GM23248 (cell line): ENCODE measurements around the gene NANS. TPM values are rescaled to one million over a fixed set of nuclear protein-coding genes. Genes with fewer than 3 reads are reported as not detected.
"Not testable (repeated sequence)": the region's sequence is repeated elsewhere in the genome, so short reads cannot be mapped to it uniquely, and the experiment has no call there.

Source experiments
- DNase-seq: peaks from one replicate; pipeline ENCODE4 v3.0.0-alpha.2; 2015
- H2AFZ ChIP-seq: fragments of 200-600 bp; sonication (generic); 2 replicates; pipeline ENCODE4 v1.6.1; 2016; ENCODE audit warnings: antibody characterized with exemption
- H3F3A ChIP-seq: fragments of 200-600 bp; sonication (generic); 2 replicates; pipeline ENCODE4 v1.6.1; 2016; ENCODE audit warnings: mild to moderate bottlenecking, antibody characterized with exemption, mixed run types; ENCODE audit not compliant: insufficient read depth
- H3K27ac ChIP-seq: fragments of 200-600 bp; sonication (generic); 2 replicates; pipeline ENCODE4 v1.5.1; 2016; ENCODE audit warnings: mild to moderate bottlenecking
- H3K27me3 ChIP-seq: fragments of 200-600 bp; sonication (generic); replicated peaks from 2 replicates; pipeline ENCODE4 v1.6.1; 2016; ENCODE audit warnings: mild to moderate bottlenecking; ENCODE audit not compliant: insufficient read depth
- H3K36me3 ChIP-seq: fragments of 200-600 bp; sonication (generic); 2 replicates; pipeline ENCODE4 v1.6.1; 2016; ENCODE audit warnings: low read depth, mild to moderate bottlenecking
- H3K4me1 ChIP-seq: fragments of 200-600 bp; sonication (generic); 2 replicates; pipeline ENCODE4 v1.6.1; 2016; ENCODE audit warnings: mild to moderate bottlenecking; ENCODE audit not compliant: insufficient read depth
- H3K4me2 ChIP-seq: fragments of 200-600 bp; sonication (generic); one replicate; pipeline ENCODE4 v1.6.1; 2016; ENCODE audit warnings: mild to moderate bottlenecking; ENCODE audit not compliant: unreplicated experiment
- H3K4me3 ChIP-seq: fragments of 200-600 bp; sonication (generic); 2 replicates; pipeline ENCODE4 v1.5.1; 2016; ENCODE audit warnings: mild to moderate bottlenecking
- H3K79me2 ChIP-seq: fragments of 200-600 bp; sonication (generic); 2 replicates; pipeline ENCODE4 v1.6.1; 2016; ENCODE audit warnings: mild to moderate bottlenecking; ENCODE audit not compliant: insufficient read depth
- H3K9ac ChIP-seq: fragments of 200-600 bp; sonication (generic); 2 replicates; pipeline ENCODE4 v1.6.1; 2016; ENCODE audit warnings: mild to moderate bottlenecking
- H3K9me2 ChIP-seq: fragments of 200-600 bp; sonication (generic); 2 replicates; pipeline ENCODE4 v1.6.1; 2016; ENCODE audit warnings: mixed run types, mild to moderate bottlenecking, moderate library complexity; ENCODE audit not compliant: insufficient read depth
- H3K9me3 ChIP-seq: fragments of 200-600 bp; sonication (generic); one replicate; pipeline ENCODE4 v1.6.1; 2017; ENCODE audit warnings: low read depth
- H4K20me1 ChIP-seq: fragments of 200-600 bp; sonication (generic); 2 replicates; pipeline ENCODE4 v1.6.0; 2016; ENCODE audit not compliant: insufficient read depth
- EZH2 ChIP-seq: fragments of 200-600 bp; sonication (generic); IDR thresholded peaks from 2 replicates; pipeline ENCODE4 v1.6.1; 2018; ENCODE audit warnings: antibody characterized with exemption, mild to moderate bottlenecking; ENCODE audit not compliant: insufficient read depth, poor library complexity, severe bottlenecking
- EZH2phosphoT487 ChIP-seq: fragments of 200-600 bp; sonication (generic); IDR thresholded peaks from 2 replicates; pipeline ENCODE4 v1.6.1; 2018; ENCODE audit warnings: antibody characterized with exemption, moderate library complexity, mild to moderate bottlenecking, low read depth; ENCODE audit not compliant: insufficient read depth
- WGBS, 2 experiments: methylation state at CpG; one replicate each; pipeline ENCODE4 v1.1.6; 2015 to 2017; ENCODE audit warnings: low lambda C conversion rate in 2 of 2, low coverage in 1 of 2; ENCODE audit errors: missing lambda C conversion rate in 2 of 2; 5-methylcytosine and 5-hydroxymethylcytosine counted together
- in situ Hi-C: fragments of 300-500 bp; cut with MboI; formaldehyde crosslinking; loops from 2 replicates; pipeline ENCODE4 v1.15.0; 2020
- polyA plus RNA-seq: library from polyadenylated mRNA; unstranded; fragments of >200 nt; fragmentation: Nextera tagmentation; extraction: Ambion mirVana; gene quantifications from 2 replicates; pipeline ENCODE4 v1.2.1, GENCODE V29; 2016
- total RNA-seq: library from RNA; depleted of rRNA; stranded (reverse); fragments of >200 nt; shearing (Covaris generic); gene quantifications from 2 replicates; pipeline ENCODE4 v1.2.3, GENCODE V29; 2014

The NANS gene
- total and polyA plus RNA-seq, 2 experiments from 2014 or later, result 80.8 to 128 TPM

GRCh38 chr9:98070704-98071103, 14.2 kb downstream of the NANS start:
- in situ Hi-C loops, result no loop called here
- TF ChIP-seq EZH2 (no peak), EZH2phosphoT487 (no peak)

GRCh38 chr9:98071737-98072136, 15.2 kb downstream of the NANS start:
- no peaks in the 10 kb centered on the region for H3K9me2 ChIP-seq
- no peak overlapping the region for H3K4me3 ChIP-seq
- H3K36me3 ChIP-seq, result peaks cover 11% of the 10 kb centered on the region; the same call in 1 of the 2 replicates
- peaks cover 19% of the 10 kb centered on the region; the same call in 1 of the 2 replicates for H3F3A ChIP-seq
- 93 to 95% methylated on average over 8 to 9 of the region's 9 CpGs for WGBS, 2 experiments
- no peak for TF ChIP-seq EZH2
- TF ChIP-seq EZH2phosphoT487, result no peak
- H2AFZ ChIP-seq, result no peak overlapping the region
- H3K4me2 ChIP-seq, result no peak overlapping the region
- H3K4me1 ChIP-seq, result peaks cover 14% of the 10 kb centered on the region
- no peak overlapping the region for H3K27ac ChIP-seq
- no peaks in the 10 kb centered on the region for H3K9me3 ChIP-seq
- in situ Hi-C loops, result no loop called here
- H4K20me1 ChIP-seq, result no peaks in the 10 kb centered on the region
- no peaks in the 10 kb centered on the region for H3K27me3 ChIP-seq
- H3K9ac ChIP-seq, result no peak overlapping the region
- no peak for DNase-seq
- H3K79me2 ChIP-seq, result peaks cover 83% of the 10 kb centered on the region

More at GRCh38 chr9:98070704-98071103, 14.2 kb downstream of the NANS start:
- H3K9me2 ChIP-seq, result no peaks in the 10 kb centered on the region
- H3K36me3 ChIP-seq, result peaks cover 16% of the 10 kb centered on the region; the same call in 1 of the 2 replicates
- H3K9me3 ChIP-seq, result no peaks in the 10 kb centered on the region
- H3F3A ChIP-seq, result peaks cover 19% of the 10 kb centered on the region; the same call in 1 of the 2 replicates
- no peak overlapping the region for H3K27ac ChIP-seq
- no peak for DNase-seq
- H4K20me1 ChIP-seq, result no peaks in the 10 kb centered on the region
- peaks cover 83% of the 10 kb centered on the region for H3K79me2 ChIP-seq
- no peak overlapping the region for H3K4me3 ChIP-seq
- no peak overlapping the region for H3K4me2 ChIP-seq
- H3K27me3 ChIP-seq, result no peaks in the 10 kb centered on the region
- H2AFZ ChIP-seq, result no peak overlapping the region
- peaks cover 11% of the 10 kb centered on the region for H3K4me1 ChIP-seq
- H3K9ac ChIP-seq, result no peak overlapping the region
- WGBS, 2 experiments, result 93 to 98% methylated on average over 7 of the region's 7 CpGs

- Histone ChIP-seq H3K36me3 (peaks cover 5% of the 10 kb centered on the region; the same call in 1 of the 2 replicates), H3K27ac (peak overlapping the region; percentile 39), H4K20me1 (no peaks in the 10 kb centered on the region)
Measured at GRCh38 chr9:98074115-98074990, 17.8 kb downstream of the NANS start.

GRCh38 chr9:98075332-98075805, 18.8 kb downstream of the NANS start:
- H3K4me1 ChIP-seq, result peaks cover 17% of the 10 kb centered on the region
- H2AFZ ChIP-seq, result peak overlapping the region; percentile 52; the same call in 1 of the 2 replicates
- H3K9me3 ChIP-seq, result no peaks in the 10 kb centered on the region
- peak overlapping the region; percentile 10; the same call in 1 of the 2 replicates for H3K9ac ChIP-seq
- in situ Hi-C loops, result no loop called here
- peaks cover 56% of the 10 kb centered on the region for H3K79me2 ChIP-seq
- peak; percentile 90 for DNase-seq
- H3K4me3 ChIP-seq, result no peak overlapping the region
- H3K27me3 ChIP-seq, result no peaks in the 10 kb centered on the region
- H3K9me2 ChIP-seq, result no peaks in the 10 kb centered on the region
- H3K4me2 ChIP-seq, result peak overlapping the region; percentile 63
- peaks cover 9% of the 10 kb centered on the region; the same call in 1 of the 2 replicates for H3K36me3 ChIP-seq
- no peak for TF ChIP-seq EZH2phosphoT487
- TF ChIP-seq EZH2, result no peak
- H3K27ac ChIP-seq, result peak overlapping the region; percentile 39
- 27 to 47% methylated on average over 4 to 6 of the region's 6 CpGs for WGBS, 2 experiments
- no peaks in the 10 kb centered on the region for H4K20me1 ChIP-seq
- H3F3A ChIP-seq, result peaks cover 19% of the 10 kb centered on the region

More at GRCh38 chr9:98074115-98074990, 17.8 kb downstream of the NANS start:
- Histone ChIP-seq H3K9me2 (no peaks in the 10 kb centered on the region), H3K4me3 (no peak overlapping the region), H3K27me3 (no peaks in the 10 kb centered on the region), H2AFZ (peak overlapping the region; percentile 52; the same call in 1 of the 2 replicates), H3K9me3 (no peaks in the 10 kb centered on the region), H3K4me2 (peak overlapping the region; percentile 54), H3K4me1 (peaks cover 14% of the 10 kb centered on the region), H3K9ac (peak overlapping the region; percentile 34; the same call in 1 of the 2 replicates), H3K79me2 (peaks cover 66% of the 10 kb centered on the region), H3F3A (peaks cover 19% of the 10 kb centered on the region; the same call in 1 of the 2 replicates)
- no peak for TF ChIP-seq EZH2phosphoT487
- TF ChIP-seq EZH2, result no peak
- WGBS, 2 experiments, result 40 to 41% methylated on average over 13 of the region's 13 CpGs
- in situ Hi-C loops, result no loop called here
- DNase-seq, result peak; percentile 73

GRCh38 chr9:98076514-98076890, 20.0 kb downstream of the NANS start:
- H2AFZ ChIP-seq, result not testable (repeated sequence)
- H3K79me2 ChIP-seq, result peaks cover 45% of the 10 kb centered on the region
- WGBS, 2 experiments, result 93 to 94% methylated on average over 8 of the region's 8 CpGs

More at GRCh38 chr9:98076514-98076890, 20.0 kb downstream of the NANS start:
- H3K9me2 ChIP-seq, H3K9me3 ChIP-seq, DNase-seq, H3K4me3 ChIP-seq, H4K20me1 ChIP-seq, H3K27ac ChIP-seq, H3K27me3 ChIP-seq, H3K36me3 ChIP-seq, H3K9ac ChIP-seq, in situ Hi-C loops, H3K4me2 ChIP-seq: not testable (repeated sequence)
- Histone ChIP-seq H3F3A (peaks cover 29% of the 10 kb centered on the region), H3K4me1 (peaks cover 28% of the 10 kb centered on the region)
